HAP-1 (cell line): ENCODE results near the gene SELL.
A peak's percentile ranks its signal among the peaks of the same experiment; 100 is the strongest.

ENCODE experiments used
- DNase-seq, 2 experiments: peaks; one replicate each; pipeline ENCODE4 v3.0.0-alpha.2; 2016 to 2020; ENCODE audit warnings: low spot score in 2 of 2
- H3K27me3 ChIP-seq: fragments of 250-450 bp; sonication (Bioruptor Pico); 2 replicates; pipeline ENCODE4 v1.5.1; 2020; ENCODE audit warnings: low read depth, mild to moderate bottlenecking, moderate library complexity
- H3K36me3 ChIP-seq: fragments of 250-450 bp; sonication (Bioruptor Pico); replicated peaks from 2 replicates; pipeline ENCODE4 v1.5.1; 2020; ENCODE audit warnings: mild to moderate bottlenecking
- H3K4me1 ChIP-seq: fragments of 250-450 bp; sonication (Bioruptor Pico); 2 replicates; pipeline ENCODE4 v1.5.1; 2020; ENCODE audit warnings: mild to moderate bottlenecking
- H3K4me3 ChIP-seq: fragments of 250-450 bp; sonication (Bioruptor Pico); 2 replicates; pipeline ENCODE4 v1.5.1; 2020; ENCODE audit warnings: mild to moderate bottlenecking, moderate library complexity
- H3K9me3 ChIP-seq: fragments of 250-450 bp; sonication (Bioruptor Pico); 2 replicates; pipeline ENCODE4 v1.5.1; 2020; ENCODE audit warnings: mild to moderate bottlenecking, moderate library complexity
- in situ Hi-C: fragments of 300-500 bp; cut with MboI; formaldehyde crosslinking; loops from 3 replicates; pipeline ENCODE4 v1.14.3; 2020; ENCODE audit warnings: low sequenced_read_pairs, inconsistent platforms, mixed read lengths

Gene SELL

GRCh38 chr1:169711469-169712308, at the start of gene SELL:
Gene SELL (minus strand): TSS chr1:169711620. CDS start chr1:169711498, 122 bp downstream.
- H3K36me3 ChIP-seq: no peaks in the 10 kb centered on the region
- peak; percentile 61 to 74 for DNase-seq
- no peaks in the 10 kb centered on the region for H3K9me3 ChIP-seq
- in situ Hi-C loops: no loop called here
- peak within 1 kb of the TSS; percentile 6; the same call in 1 of the 2 replicates for H3K4me3 ChIP-seq
- peaks cover 2% of the 10 kb centered on the region; the same call in 1 of the 2 replicates for H3K27me3 ChIP-seq
- no peaks in the 10 kb centered on the region for H3K4me1 ChIP-seq

GRCh38 chr1:169759038-169759437, 47.6 kb upstream of the SELL start:
- H3K9me3 ChIP-seq: no peaks in the 10 kb centered on the region
- no peaks in the 10 kb centered on the region for H3K27me3 ChIP-seq
- H3K4me1 ChIP-seq: no peaks in the 10 kb centered on the region
- in situ Hi-C loops: no loop called here
- no peak for DNase-seq
- H3K4me3 ChIP-seq: no peak overlapping the region
- no peaks in the 10 kb centered on the region for H3K36me3 ChIP-seq

GRCh38 chr1:169753549-169753948, 42.1 kb upstream of the SELL start:
- Histone ChIP-seq H3K27me3 (no peaks in the 10 kb centered on the region), H3K36me3 (no peaks in the 10 kb centered on the region), H3K9me3 (no peaks in the 10 kb centered on the region), H3K4me3 (no peak overlapping the region), H3K4me1 (no peaks in the 10 kb centered on the region)
- in situ Hi-C loops: no loop called here
- DNase-seq: no peak

- H3K27me3 ChIP-seq: no peaks in the 10 kb centered on the region
- no peaks in the 10 kb centered on the region for H3K4me1 ChIP-seq
- H3K9me3 ChIP-seq: no peaks in the 10 kb centered on the region
- in situ Hi-C loops: no loop called here
- DNase-seq: no peak
- no peaks in the 10 kb centered on the region for H3K36me3 ChIP-seq
- no peak overlapping the region for H3K4me3 ChIP-seq
Measured at GRCh38 chr1:169750041-169750440, 38.6 kb upstream of the SELL start.

- H3K36me3 ChIP-seq: no peaks in the 10 kb centered on the region
- no peaks in the 10 kb centered on the region for H3K4me1 ChIP-seq
- H3K27me3 ChIP-seq: no peaks in the 10 kb centered on the region
- in situ Hi-C loops: no loop called here
- no peaks in the 10 kb centered on the region for H3K9me3 ChIP-seq
- H3K4me3 ChIP-seq: no peak overlapping the region
- no peak for DNase-seq
Measured at GRCh38 chr1:169746550-169746949, 35.1 kb upstream of the SELL start.

GRCh38 chr1:169745015-169745861, 33.8 kb upstream of the SELL start:
- peaks cover 2% of the 10 kb centered on the region; the same call in 1 of the 2 replicates for H3K27me3 ChIP-seq
- no peak for DNase-seq
- no peaks in the 10 kb centered on the region for H3K36me3 ChIP-seq
- H3K4me3 ChIP-seq: no peak overlapping the region
- no peaks in the 10 kb centered on the region for H3K4me1 ChIP-seq
- no peaks in the 10 kb centered on the region for H3K9me3 ChIP-seq
- in situ Hi-C loops: no loop called here

GRCh38 chr1:169741666-169742394, 30.4 kb upstream of the SELL start:
- Histone ChIP-seq H3K9me3 (no peaks in the 10 kb centered on the region), H3K27me3 (peaks cover 5% of the 10 kb centered on the region; the same call in 1 of the 2 replicates), H3K4me3 (no peak overlapping the region), H3K4me1 (no peaks in the 10 kb centered on the region), H3K36me3 (no peaks in the 10 kb centered on the region)
- DNase-seq: no peak
- in situ Hi-C loops: no loop called here

GRCh38 chr1:169739980-169740379, 28.6 kb upstream of the SELL start:
- peaks cover 5% of the 10 kb centered on the region; the same call in 1 of the 2 replicates for H3K27me3 ChIP-seq
- no peaks in the 10 kb centered on the region for H3K36me3 ChIP-seq
- in situ Hi-C loops: no loop called here
- no peaks in the 10 kb centered on the region for H3K4me1 ChIP-seq
- no peak overlapping the region for H3K4me3 ChIP-seq
- H3K9me3 ChIP-seq: no peaks in the 10 kb centered on the region
- DNase-seq: no peak

GRCh38 chr1:169733924-169734323, 22.5 kb upstream of the SELL start, which contains the start of gene SELE:
Gene SELE (minus strand): TSS chr1:169734079. CDS start chr1:169733612, 467 bp downstream.
- H3K27me3 ChIP-seq: peaks cover 3% of the 10 kb centered on the region; the same call in 1 of the 2 replicates
- H3K9me3 ChIP-seq: no peaks in the 10 kb centered on the region
- H3K4me1 ChIP-seq: no peaks in the 10 kb centered on the region
- H3K36me3 ChIP-seq: no peaks in the 10 kb centered on the region
- no peak within 1 kb of the TSS for H3K4me3 ChIP-seq
- in situ Hi-C loops: no loop called here
- DNase-seq: no peak

- Histone ChIP-seq H3K36me3 (no peaks in the 10 kb centered on the region), H3K4me1 (no peaks in the 10 kb centered on the region), H3K9me3 (no peaks in the 10 kb centered on the region), H3K4me3 (no peak overlapping the region), H3K27me3 (0 out of 2 replicates have a peak, but pooled peaks cover 2% of the 10 kb centered on the region)
- in situ Hi-C loops: no loop called here
- DNase-seq: no peak
Measured at GRCh38 chr1:169731446-169731845, 20.0 kb upstream of the SELL start.

- Histone ChIP-seq H3K4me1 (no peaks in the 10 kb centered on the region), H3K27me3 (0 out of 2 replicates have a peak, but pooled peaks cover 2% of the 10 kb centered on the region), H3K4me3 (no peak overlapping the region), H3K36me3 (no peaks in the 10 kb centered on the region), H3K9me3 (no peaks in the 10 kb centered on the region)
- in situ Hi-C loops: no loop called here
- no peak for DNase-seq
Measured at GRCh38 chr1:169729991-169730390, 18.6 kb upstream of the SELL start.

- in situ Hi-C loops: no loop called here
- Histone ChIP-seq H3K4me1 (no peaks in the 10 kb centered on the region), H3K27me3 (0 out of 2 replicates have a peak, but pooled peaks cover 2% of the 10 kb centered on the region), H3K9me3 (no peaks in the 10 kb centered on the region), H3K36me3 (no peaks in the 10 kb centered on the region), H3K4me3 (no peak overlapping the region)
- no peak for DNase-seq
Measured at GRCh38 chr1:169727307-169727706, 15.9 kb upstream of the SELL start.

GRCh38 chr1:169726851-169727250, 15.4 kb upstream of the SELL start:
- H3K36me3 ChIP-seq: no peaks in the 10 kb centered on the region
- no peaks in the 10 kb centered on the region for H3K4me1 ChIP-seq
- no peaks in the 10 kb centered on the region for H3K9me3 ChIP-seq
- H3K4me3 ChIP-seq: no peak overlapping the region
- DNase-seq: no peak
- in situ Hi-C loops: no loop called here
- 0 out of 2 replicates have a peak, but pooled peaks cover 2% of the 10 kb centered on the region for H3K27me3 ChIP-seq
